K562 (cell line): ENCODE results near the gene HYPK.

Experiments
- CBX3 ChIP-seq, 2 experiments: IDR thresholded peaks; 1 replicate in 1 of 2; 2 replicates in 1 of 2; pipeline ENCODE4 v1.6.1; 2012; ENCODE audit warnings: inconsistent platforms in 2 of 2, low read length in 2 of 2, borderline replicate concordance in 1 of 2, control low read depth in 1 of 2
- HMGXB4 ChIP-seq: sonication (generic); formaldehyde crosslinking; IDR thresholded peaks from 2 replicates; pipeline ENCODE4 v1.8.1; 2023; ENCODE audit warnings: mild to moderate bottlenecking, missing genetic modification reagents
- MXI1 ChIP-seq: IDR thresholded peaks from 2 replicates; pipeline ENCODE4 v1.6.1; 2011; ENCODE audit warnings: low read depth, mild to moderate bottlenecking, improper control_type of control experiment, low read length
- POLR2A ChIP-seq: fragments of 450-650 bp; conservative IDR thresholded peaks from 2 replicates; pipeline ENCODE4 v1.6.1; 2016
- RFX5 ChIP-seq: IDR thresholded peaks from 2 replicates; pipeline ENCODE4 v1.6.1; 2011; ENCODE audit warnings: low read depth, mild to moderate bottlenecking, improper control_type of control experiment, low read length
- SAFB2 ChIP-seq: fragments of 200-400 bp; formaldehyde crosslinking; IDR thresholded peaks from 2 replicates; pipeline ENCODE4 v1.6.1; 2018; ENCODE audit warnings: borderline replicate concordance, low read length, low read depth, moderate library complexity; ENCODE audit not compliant: severe bottlenecking
- TCF15 ChIP-seq: fragments of 250-450 bp; sonication (Bioruptor Pico); IDR thresholded peaks from 2 replicates; pipeline ENCODE4 v1.8.0; 2022; ENCODE audit warnings: moderate library complexity, mild to moderate bottlenecking, inconsistent platforms
- TFAM ChIP-seq: fragments of 250-450 bp; sonication (Bioruptor Pico); conservative IDR thresholded peaks from 2 replicates; pipeline ENCODE4 v1.5.0; 2021; ENCODE audit warnings: mild to moderate bottlenecking, moderate library complexity
- ZNF639 ChIP-seq, 2 experiments: fragments of 200-800 bp in 1 of 2; sonication (Bioruptor generic) in 1 of 2; sonication (generic) in 1 of 2; formaldehyde crosslinking in 1 of 2; IDR thresholded peaks in 1 of 2; conservative IDR thresholded peaks in 1 of 2; 2 replicates each; pipeline versions ENCODE4 v1.5.0 to v1.6.1; 2016 to 2020; ENCODE audit warnings: missing compliant biosample characterization in 1 of 2, missing genetic modification characterization in 1 of 2, missing genetic modification reagents in 1 of 2

- TF ChIP-seq POLR2A, result peak; percentile 50; the same call in 1 of the 2 replicates
- no peak for TF ChIP-seq TCF15 (CRISPR knock-in tag)
- no peak for TF ChIP-seq ZNF639 (CRISPR knock-in tag; conservative IDR thresholded peaks at IDR 0.05 in 1 of 2, IDR thresholded peaks at IDR 0.05 in 1 of 2)
- TF ChIP-seq RFX5, result no peak
- TF ChIP-seq TFAM (CRISPR knock-in tag), result no peak
- TF ChIP-seq SAFB2, result no peak
- no peak for TF ChIP-seq CBX3 (IDR thresholded peaks at IDR 0.05; ENCODE audit: borderline replicate concordance in 1 of 2, low read length in 2 of 2)
- no peak for TF ChIP-seq HMGXB4 (CRISPR knock-in tag)
- TF ChIP-seq MXI1, result no peak
Measured at GRCh38 chr15:43776718-43777266, 23.6 kb upstream of the HYPK start, which contains the start of gene ELL3.
